COR-L47 (cell line): ENCODE results near the gene MYCBP2.
A peak's percentile ranks its signal among the peaks of the same experiment; 100 is the strongest.
"Not testable (repeated sequence)": the region's sequence is repeated elsewhere in the genome, so short reads cannot be mapped to it uniquely, and the experiment has no call there.

ENCODE experiments used
- DNase-seq: peaks from one replicate; lab custom pipeline; 2025; lab: John Stamatoyannopoulos, UW

The MYCBP2 gene

DNA sequence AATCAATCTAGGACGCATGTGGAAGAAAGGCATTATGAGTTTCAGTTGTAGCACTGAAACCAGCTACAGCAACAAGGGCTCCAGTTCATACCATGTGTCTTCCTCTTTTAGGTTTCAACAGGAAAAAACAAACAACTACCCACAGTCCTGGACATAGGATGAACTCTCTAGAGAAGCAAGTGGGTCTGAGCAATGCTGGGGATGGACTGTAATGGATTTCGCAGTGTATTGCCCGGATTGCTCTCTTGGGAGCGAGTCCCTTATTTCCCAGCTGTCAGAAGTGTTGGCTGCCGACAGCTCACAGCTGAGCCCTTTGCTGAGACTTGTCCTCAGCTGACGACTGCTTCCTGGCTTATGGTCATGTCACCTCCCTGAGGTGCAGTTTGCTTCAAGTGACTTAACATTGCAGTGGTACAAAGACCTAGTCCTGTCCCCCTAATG is 12.1 kb upstream of the MYCBP2 start:
- no peak for DNase-seq

DNA sequence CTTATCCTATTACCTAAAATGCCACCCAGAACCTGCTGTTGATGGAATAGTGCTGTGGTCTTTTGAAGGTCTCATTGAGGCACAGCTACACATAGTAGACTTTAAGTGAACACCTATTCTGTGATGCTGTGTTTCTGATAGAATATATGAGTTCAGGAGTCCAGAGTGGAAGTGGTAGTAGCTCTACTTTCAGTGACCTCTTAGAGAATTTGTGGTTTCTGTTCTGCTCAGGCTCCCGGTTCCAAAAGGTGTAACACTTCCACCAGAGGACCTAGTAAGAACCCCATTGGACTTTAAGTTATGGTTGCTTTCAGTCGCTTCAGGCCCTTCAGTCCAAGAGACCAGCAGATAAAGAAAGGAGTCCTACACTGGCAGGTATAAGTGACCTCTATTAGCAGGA is 11.4 kb upstream of the MYCBP2 start:
- DNase-seq: no peak

DNA sequence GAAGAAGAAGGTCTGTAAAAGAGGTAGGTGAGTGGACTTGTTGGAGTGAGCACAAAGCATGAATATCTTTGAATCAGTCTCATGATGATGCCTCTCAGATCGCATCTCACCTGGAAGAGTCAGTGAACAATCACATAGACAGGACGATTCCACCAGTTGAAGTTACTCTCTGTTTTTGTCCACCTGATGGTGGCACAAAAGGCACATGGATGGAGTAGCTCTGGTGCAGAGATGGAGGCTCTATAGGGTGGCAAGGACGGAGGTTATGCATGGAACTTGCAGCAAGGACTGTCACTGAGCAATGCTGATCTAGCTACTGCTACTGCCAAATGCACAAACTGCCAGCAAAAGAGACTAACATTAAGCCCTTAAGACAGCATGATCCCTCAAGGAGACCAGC is 10.3 kb upstream of the MYCBP2 start:
- no peak for DNase-seq

DNA sequence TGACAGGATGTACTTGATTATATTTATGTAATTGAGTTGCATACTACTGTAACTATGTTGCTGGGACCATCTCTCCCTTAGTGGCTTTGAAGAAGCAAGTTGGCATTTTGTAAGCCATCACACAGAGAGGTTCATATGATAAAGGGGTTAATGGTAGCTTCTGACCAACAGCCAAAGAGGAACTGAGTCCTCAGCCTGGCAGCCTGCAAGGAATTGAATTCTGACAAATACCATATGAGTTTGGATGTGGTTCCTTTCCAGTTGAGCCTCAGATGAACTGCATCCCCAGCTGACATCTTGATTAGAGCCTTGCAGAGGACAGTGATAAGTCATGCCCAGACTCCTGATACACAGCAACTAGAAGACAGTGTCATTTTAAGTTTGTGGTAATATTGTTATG is 8.6 kb upstream of the MYCBP2 start:
- no peak for DNase-seq

DNA sequence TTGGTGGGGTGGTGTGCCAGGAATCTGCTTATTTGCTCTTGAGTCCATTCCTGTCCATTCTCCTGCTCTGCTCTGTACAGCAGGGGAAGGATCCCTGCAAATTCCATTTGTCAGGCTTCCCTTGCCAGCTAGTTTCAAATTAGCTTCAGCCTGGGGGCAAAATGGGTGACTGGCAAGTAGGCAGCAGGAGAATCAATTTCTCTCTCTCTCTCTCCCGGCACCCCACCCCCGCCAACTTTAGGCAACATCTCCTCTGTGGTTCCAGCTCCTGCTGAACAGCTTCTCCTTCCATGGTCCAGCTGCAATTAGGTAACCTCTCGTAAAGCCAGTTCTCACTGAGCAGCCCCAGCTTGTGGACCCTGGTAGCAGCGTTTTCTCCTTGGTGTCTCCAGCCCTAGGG is 6.7 kb upstream of the MYCBP2 start:
- DNase-seq: no peak

DNA sequence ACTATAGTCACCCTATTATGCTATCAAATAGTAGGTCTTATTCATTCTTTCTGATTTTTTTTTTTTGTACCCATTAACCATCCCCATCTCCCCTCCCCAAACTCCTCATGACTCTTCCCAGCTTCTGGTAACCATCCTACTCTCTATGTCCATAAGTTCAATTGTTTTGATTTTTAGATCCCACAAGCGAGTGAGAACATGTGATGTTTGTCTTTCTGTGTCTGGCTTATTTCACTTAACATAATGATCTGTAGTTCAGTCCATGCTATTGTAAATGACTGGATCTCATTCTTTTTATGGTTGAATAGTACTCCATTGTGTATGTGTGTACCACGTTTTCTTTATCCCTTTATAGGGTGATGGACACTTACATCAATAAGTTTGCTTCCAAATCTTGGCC is 4.5 kb upstream of the MYCBP2 start:
- no peak for DNase-seq

DNA sequence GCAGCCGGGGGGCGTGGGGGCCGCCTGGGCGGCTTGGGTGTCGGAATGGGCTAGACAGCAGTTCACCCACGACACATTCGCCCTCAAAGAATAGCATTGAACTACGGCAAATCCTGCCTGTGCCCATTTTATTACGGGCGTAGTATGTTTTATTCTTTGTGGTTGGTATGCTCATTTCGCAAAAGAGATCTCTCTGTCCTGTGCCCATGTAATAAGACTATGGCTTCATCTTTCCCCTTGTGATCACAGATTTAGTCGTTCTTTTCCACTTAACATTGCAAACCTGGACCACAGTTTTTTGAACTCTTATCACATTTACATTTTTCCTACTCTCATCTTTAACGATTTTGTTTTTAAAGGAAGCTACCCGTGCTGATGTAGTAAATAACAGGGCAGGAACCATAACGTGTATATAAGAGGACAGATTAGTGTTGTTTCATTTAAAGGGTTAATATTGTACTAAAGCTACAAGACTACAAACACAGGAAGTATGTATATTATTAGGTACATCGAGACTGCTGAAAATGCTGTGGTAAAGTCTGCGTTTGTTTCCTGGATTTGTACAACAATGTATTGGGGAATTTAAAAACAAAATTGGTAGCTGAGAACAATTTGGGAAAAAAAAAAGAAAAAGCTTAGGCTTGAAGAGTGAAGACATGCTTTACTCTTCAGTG is 3.2 kb upstream of the MYCBP2 start:
- no peak for DNase-seq

DNA sequence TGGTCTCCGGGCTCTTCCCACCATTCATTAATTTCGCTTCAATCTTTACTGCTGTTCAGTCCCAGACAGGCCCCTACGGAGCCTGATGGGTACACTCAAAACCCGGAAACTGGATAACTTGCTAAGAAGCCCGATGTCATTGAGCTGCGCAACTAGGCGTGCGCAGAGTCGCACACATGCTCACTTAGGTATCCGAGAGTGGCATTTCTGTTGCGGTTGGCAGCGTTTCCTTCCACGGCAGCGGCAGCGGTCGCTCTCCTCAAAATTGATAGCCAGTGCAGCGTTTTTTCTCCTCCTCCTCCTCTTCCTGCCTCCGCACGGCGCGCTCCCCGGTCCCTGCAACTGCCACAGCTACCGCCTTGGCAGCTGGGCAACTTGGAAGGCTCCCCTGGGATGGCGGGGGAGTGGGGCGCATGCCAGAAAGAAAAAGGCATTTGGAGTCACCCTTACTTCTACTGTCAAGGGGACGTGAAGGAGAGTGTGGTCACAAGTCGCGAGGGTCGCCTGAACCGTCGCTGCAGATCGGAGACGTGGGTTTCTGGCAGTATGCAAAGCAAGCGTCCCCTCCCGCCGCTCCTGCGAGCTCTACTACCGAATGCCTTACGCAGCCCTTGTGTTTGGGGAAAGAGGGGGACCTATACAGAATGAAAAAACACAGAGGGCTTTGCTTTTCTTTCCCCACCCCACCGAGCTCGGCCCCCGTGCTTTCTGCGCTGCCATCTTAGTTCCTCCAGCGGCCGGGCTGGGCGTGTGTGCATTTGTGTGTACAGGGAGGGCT is 2.4 kb upstream of the MYCBP2 start:
- DNase-seq: peak; percentile 94

DNA sequence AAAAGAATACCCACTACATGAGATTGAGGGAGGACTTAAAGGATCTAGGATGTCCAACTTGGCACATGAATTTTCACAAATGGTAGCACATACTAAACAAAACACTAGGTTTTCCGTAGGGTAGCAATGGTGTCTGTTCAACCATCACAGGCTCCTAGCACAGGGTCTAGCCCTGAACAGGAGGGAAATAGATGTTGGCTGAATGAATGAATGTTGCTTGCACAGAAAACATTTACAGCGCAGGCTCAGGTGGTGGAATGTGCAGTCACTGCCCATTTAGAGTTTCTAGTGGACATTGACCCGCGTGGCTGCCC is 1.9 kb upstream of the MYCBP2 start:
- no peak for DNase-seq

DNA sequence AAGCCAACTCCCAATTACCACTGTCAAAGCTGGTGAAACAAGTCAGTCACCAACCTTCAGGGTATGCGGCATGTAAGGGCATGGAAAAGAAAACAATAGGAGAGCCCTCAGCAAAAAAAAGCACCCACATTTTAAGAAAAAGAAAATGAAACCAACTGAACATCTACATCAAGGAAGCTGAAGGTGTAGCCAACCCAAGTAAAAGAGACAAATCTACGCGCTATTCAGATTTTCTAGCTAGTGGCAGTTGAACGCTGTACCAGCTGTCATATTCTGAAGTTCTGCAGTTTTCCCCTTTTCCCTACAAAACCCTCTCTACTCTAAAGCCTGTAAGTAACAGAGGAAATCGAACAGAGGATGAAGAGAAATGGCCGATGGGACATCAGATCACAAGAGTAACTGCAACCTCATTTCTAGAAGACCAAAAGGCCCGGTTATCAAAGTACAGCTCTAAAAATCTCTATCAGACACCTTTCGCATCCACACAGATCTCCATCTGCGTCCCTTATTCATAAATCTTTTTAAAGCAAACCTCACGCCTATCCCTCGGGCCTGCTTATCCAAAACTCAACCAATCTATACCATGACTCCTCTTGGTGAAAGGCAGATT is 1.4 kb downstream of the MYCBP2 start:
- DNase-seq: no peak

DNA sequence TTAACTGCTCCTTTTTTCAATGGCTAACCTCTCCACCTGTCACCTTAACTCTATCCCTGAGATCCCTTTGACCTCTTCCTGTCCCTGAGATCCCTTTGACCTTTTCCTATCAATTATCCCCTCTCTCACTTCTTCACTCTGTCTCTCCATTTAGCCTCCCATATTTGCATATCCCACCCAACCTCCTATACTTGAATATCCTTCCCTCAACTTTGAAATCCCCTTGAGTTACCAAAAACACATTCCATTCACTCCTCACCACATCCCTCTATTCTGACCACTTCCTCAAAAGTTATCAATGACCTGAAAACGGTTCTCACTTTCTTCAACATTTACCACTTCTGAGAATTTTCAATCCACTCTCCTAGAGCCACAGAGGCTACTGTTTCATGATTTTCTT is 3.0 kb downstream of the MYCBP2 start:
- DNase-seq: no peak

DNA sequence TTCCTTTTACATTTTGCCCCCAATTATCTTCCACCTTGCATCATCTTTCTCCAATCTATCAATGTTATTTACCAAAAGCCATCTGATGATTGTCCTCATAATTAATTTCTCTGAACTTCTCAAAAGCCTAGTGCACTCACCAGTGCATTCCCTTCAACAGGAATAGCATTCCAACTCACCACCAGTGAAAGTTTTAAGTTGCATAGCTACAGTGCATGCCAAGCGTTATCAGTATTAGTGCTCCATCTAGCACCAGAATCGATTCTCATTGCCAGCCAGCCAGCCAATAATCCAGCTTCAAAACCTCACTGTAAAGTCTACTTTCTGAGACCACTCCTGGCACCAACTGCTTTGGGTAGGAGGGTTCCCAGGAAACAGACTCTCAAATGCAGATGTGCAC is 7.4 kb downstream of the MYCBP2 start:
- DNase-seq: no peak

DNA sequence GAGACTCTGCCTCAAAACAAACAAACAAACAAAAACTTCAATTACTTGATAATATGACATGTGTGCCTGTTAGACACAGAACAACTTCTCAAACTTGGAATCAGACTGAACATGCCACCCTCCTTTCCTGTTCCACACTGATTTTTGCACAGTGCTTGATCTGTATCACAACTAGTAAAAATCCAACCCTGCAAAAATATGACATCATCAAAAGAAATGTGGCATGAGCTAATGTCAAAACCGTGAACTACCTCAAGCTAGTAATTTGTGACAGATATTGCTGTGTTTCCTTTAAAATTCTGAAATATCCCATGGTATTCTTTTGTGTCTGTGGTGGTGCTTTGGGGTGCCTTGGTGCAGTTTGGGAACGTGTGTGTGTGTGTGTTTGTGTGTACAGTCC is 8.2 kb downstream of the MYCBP2 start:
- no peak for DNase-seq

DNA sequence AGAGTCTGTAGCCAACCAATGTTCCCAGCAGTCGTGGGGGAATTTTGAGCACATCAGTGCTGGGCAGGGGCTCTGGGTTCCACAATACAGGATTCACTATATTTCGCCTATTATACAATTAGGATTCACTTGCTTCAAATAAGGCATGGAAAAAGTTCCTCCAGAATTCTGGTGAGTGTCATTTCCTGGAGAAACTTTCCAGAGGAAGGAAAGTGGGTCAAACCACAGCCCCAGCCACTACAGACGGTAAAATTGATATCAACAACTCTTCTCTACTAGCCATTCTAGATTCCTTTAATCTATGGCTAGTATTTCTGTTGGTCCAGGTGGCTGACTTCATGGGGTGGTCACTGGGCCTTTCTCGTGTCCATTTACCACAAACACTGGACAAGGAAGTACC is 10.5 kb downstream of the MYCBP2 start:
- DNase-seq: no peak

DNA sequence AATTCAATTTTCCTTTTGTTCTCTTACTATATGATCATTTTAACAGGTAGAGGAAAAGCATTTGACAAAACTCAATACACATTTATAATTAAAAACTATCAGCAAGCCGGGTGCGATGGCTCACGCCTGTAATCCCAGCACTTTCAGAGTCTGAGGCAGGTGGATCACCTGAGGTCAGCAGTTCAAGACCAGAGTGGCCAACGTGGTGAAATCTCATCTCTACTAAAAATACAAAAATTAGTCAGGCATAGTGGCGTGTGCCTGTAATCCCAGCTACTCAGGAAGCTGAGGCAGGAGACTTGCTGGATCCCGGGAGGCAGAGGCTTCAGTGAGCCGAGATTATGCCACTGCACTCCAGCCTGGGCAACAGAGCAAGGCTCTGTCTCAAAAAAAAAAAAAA is 11.4 kb downstream of the MYCBP2 start:
- DNase-seq: not testable (repeated sequence)

DNA sequence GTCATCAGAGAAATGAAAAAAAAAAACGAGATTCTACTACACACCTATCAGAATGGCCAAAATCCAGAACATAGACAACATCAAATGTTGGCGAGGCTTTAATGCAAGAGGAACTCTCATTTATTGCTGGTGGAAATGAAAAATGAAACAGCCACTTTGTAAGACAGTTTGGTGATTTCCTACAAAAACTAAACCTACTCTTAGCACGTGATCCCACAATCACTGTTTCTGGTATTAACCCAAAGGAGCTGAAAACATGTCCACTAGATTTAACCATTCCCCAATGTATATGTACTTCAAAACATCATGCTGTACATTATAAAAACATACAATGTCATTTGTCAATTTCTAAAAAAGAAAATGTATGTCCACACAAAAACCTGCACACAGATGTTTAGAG is 13.0 kb downstream of the MYCBP2 start:
- DNase-seq: no peak

DNA sequence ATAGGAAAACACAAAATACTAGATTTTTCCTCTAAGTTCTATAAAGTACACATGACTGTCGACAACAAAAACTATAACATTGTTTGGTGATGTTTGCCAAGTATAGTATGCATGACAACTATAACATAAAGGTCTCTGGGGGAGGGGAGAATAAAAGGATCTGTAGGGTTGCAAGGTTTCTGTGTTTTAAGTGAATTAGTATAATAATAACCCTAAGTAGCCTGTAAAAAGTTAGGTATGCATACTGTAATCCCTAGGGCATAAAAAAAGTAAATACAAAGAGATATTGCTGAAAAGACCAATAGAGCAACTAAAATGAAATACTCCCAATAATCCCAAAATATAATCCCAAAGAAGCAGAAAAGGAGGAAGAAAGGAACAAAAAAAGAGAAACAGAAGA is 14.6 kb downstream of the MYCBP2 start:
- no peak for DNase-seq

DNA sequence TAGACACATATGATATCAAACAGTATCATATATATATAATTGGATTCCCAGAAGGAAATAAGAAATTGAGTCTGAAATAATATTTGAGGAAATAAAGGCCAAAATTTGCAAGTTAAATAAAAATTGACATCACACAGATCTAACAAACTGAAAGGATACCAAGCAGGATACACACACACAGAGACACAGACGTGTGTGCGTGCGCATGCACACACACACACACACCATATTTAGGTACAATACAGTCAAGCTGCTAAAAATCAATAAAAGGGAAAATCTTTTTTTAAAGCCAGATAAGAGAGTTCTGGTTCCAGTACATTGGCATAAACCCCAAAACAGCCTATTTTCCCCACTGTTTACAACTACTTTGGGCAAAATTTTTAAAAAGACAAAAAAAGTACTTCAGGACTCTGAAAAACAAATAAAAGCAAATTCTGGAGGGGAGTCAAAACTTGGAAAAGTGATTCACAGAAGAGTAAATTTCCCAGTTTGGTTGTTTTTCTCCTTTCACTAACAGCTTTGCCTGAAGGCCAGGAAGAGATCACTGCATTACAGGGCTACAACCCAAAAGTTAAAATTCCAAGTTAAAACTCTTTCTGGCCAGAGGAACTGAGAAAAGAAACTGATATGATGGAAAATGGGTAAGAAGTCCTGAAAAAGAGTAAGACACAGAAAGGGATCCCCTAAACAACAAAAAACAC is 16.2 kb downstream of the MYCBP2 start:
- DNase-seq: no peak

DNA sequence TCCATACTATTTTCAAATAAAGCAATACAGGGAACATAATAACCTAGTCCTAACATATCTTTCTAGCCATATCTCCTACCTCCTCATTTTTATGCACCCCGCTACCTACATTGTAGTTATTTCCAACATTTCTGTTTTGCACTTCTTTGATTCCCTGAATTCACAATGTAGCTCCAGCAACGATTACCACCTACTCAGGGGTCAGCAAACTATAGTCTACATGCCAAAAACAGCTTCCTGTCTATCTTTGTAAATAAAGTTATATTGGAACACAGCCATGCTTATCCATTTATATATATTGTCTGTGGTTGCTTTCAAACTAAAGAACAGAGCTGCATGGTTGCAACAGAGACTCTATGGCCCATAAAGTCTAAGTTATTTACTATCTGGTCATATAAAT is 16.7 kb downstream of the MYCBP2 start:
- DNase-seq: no peak

DNA sequence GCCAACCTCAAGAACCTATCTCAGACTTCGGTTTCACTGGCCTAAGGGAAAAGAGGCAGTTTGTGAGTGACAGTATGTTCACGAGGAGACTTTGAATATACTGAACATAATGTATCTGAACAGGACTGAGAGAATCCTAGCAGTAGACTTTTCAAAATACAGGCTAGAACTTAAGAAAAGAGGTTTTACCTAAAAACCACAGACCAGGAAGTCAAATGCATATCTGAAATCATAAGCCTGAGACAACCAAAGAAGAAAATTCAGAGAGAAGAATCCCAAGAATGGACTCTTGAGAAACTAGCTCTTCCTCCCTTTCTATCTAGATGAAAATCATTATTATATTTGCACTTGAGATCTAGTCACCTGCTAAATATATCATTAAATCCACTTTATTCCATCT is 17.6 kb downstream of the MYCBP2 start:
- no peak for DNase-seq

DNA sequence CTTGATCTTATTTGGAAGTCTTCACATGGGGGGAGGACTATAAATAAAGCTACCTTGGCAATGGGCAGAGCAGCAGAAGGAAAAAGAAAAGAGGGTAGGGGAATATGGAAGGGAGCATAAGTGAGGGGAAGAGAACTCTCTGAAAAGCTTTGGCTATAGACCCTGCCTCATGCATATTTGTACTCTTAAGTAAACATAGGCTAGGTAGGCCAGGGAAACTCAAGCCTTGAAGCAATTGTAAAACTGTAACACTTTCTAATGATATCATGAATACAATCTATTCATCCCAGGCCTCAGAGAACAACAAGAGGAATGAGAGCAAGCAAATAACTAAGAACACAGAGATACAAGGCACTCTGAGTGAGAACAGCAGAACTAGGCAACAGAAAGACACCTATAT is 20.4 kb downstream of the MYCBP2 start:
- no peak for DNase-seq

DNA sequence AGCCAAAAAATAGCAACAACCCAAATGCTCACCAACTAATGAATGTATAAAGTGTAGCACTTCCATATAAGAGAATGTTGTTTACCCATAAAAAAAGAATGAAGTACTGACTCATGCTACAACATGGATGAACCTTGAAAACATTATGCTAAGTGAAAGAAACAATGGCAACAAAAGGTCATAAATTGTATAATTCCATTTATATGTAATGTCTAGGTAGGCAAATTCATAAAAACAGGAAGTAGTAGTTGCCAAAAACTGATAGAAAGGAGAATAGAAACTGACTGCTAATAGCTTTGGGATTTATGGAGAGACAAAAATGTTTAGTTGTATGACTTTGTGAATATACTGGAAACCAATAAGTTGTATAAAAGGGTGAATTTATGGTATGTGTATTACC is 21.6 kb downstream of the MYCBP2 start:
- DNase-seq: no peak
